Cerebellar cortex (tissue), 1 donor: ENCODE results near the gene CECR2.
"Not testable (repeated sequence)": the region's sequence is repeated elsewhere in the genome, so short reads cannot be mapped to it uniquely, and the experiment has no call there.

Experiments
- DNase-seq: peaks from one replicate; pipeline ENCODE4 v3.0.0-alpha.2; 2015; ENCODE audit warnings: low spot score

Gene CECR2

GRCh38 chr22:17512960-17513359 is 143.7 kb downstream of the CECR2 start:
- no peak for DNase-seq

- no peak for DNase-seq
These were observed 144.4 kb downstream of the CECR2 start for GRCh38 chr22:17513612-17514011.

GRCh38 chr22:17514084-17514483 is 144.8 kb downstream of the CECR2 start:
- no peak for DNase-seq

GRCh38 chr22:17518406-17518805 is 149.1 kb downstream of the CECR2 start:
- no peak for DNase-seq

GRCh38 chr22:17521971-17522370 is 152.7 kb downstream of the CECR2 start:
- DNase-seq, result not testable (repeated sequence)

- DNase-seq, result no peak
These were observed 154.7 kb downstream of the CECR2 start for GRCh38 chr22:17523925-17524324.

GRCh38 chr22:17536269-17536668 is 167.0 kb downstream of the CECR2 start:
- peak; percentile 93 for DNase-seq

- DNase-seq, result no peak
These were observed 167.9 kb downstream of the CECR2 start for GRCh38 chr22:17537155-17537554.

GRCh38 chr22:17540481-17540880 is 171.2 kb downstream of the CECR2 start:
- no peak for DNase-seq

GRCh38 chr22:17541476-17541875 is 172.2 kb downstream of the CECR2 start:
- no peak for DNase-seq

- no peak for DNase-seq
These were observed 173.2 kb downstream of the CECR2 start for GRCh38 chr22:17542452-17542851.

- DNase-seq, result no peak
These were observed 178.9 kb downstream of the CECR2 start for GRCh38 chr22:17548010-17548755.

GRCh38 chr22:17548756-17549035 is 179.4 kb downstream of the CECR2 start:
- DNase-seq, result no peak

- no peak for DNase-seq
These were observed 179.9 kb downstream of the CECR2 start for GRCh38 chr22:17549183-17549582.

GRCh38 chr22:17549655-17550054 is 180.4 kb downstream of the CECR2 start:
- no peak for DNase-seq

- DNase-seq, result no peak
These were observed 183.5 kb downstream of the CECR2 start for GRCh38 chr22:17552737-17553136.

- no peak for DNase-seq
These were observed 185.6 kb downstream of the CECR2 start for GRCh38 chr22:17554814-17555213.

GRCh38 chr22:17559188-17559587 is 189.9 kb downstream of the CECR2 start:
- no peak for DNase-seq

GRCh38 chr22:17562906-17563870 is 193.9 kb downstream of the CECR2 start, which contains the start of gene SLC25A18:
SLC25A18 (plus strand) TSS chr22:17563498; CDS start chr22:17579945, 16,447 bp downstream.
- peak; percentile 26 for DNase-seq

GRCh38 chr22:17563936-17564391 is 194.7 kb downstream of the CECR2 start:
- DNase-seq, result peak; percentile 46

GRCh38 chr22:17566016-17566687 is 196.9 kb downstream of the CECR2 start:
- not testable (repeated sequence) for DNase-seq

GRCh38 chr22:17566776-17567175 is 197.5 kb downstream of the CECR2 start:
- no peak for DNase-seq
